Ecto neural progenitor cell (in vitro differentiated cells): ENCODE results near the gene IL36RN.

ENCODE experiments used
- DNase-seq: peaks from one replicate; pipeline ENCODE4 v3.0.0-alpha.2; 2018; ENCODE audit warnings: low spot score

Gene IL36RN

DNA sequence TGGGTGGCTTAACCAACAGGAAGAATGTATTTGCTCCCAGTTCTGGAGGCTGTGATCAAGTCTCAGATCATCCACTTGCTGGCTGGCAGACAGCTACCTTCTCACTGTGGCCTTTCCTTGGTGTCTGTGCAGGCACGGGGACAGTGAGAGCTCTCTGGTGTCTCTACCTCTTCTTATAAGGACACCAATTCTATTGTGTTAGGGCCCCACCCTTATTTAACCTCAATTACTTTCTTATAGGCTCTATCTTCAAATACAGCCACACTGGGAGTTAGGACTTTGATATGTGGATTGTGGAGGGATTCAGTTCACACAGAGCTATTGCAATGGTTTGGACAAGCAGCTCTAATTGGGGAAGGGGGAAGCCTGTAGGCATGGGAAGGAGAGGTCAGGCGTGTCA lies 43.1 kb downstream of the IL36RN start:
- DNase-seq, result no peak

DNA sequence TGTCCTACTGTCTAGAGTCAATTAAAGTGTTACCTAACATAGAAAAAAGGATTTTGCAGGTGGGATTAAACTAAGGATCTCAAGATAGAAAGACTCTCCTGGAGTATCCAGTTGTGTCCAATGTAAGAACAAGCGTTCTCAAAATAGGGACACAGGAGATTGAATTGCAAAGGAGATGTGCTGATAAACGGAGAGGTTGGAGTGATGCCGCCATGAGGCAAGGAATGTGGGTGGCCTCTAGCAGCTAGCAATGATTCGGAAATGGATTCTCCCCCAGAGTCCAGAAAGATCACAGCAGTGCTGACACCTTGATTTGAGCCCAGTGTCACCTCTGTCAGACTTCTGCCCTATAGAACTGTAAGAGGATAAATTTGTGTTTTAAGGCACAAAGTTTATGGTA lies 44.3 kb downstream of the IL36RN start:
- DNase-seq, result no peak

DNA sequence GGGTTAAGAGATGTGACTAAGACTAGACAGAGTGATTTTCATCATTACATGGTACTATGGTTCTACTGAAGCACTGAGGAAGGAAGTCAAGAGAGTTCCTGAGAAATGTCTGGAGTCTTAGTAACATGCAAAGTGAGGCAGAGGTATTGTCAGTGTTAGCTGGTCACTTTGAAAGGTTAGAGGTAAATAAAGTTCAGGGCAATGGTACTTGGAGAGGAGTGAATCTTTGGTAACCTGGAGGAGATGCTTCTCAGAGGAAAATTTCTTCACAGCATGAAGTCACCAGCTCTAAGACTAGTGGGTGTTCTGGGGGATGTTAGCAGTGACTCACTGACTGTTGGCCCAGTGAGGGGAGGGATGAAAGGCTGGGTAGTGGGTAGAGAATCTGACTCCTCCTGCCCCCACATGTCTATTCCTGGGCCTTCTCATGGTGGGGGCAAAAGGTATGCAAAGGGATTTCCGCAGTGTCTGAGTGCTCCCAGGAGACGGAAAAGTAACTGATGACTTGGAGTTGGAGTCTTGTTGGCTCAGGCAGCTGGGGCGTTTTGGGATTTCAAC lies 45.1 kb downstream of the IL36RN start:
- no peak for DNase-seq

DNA sequence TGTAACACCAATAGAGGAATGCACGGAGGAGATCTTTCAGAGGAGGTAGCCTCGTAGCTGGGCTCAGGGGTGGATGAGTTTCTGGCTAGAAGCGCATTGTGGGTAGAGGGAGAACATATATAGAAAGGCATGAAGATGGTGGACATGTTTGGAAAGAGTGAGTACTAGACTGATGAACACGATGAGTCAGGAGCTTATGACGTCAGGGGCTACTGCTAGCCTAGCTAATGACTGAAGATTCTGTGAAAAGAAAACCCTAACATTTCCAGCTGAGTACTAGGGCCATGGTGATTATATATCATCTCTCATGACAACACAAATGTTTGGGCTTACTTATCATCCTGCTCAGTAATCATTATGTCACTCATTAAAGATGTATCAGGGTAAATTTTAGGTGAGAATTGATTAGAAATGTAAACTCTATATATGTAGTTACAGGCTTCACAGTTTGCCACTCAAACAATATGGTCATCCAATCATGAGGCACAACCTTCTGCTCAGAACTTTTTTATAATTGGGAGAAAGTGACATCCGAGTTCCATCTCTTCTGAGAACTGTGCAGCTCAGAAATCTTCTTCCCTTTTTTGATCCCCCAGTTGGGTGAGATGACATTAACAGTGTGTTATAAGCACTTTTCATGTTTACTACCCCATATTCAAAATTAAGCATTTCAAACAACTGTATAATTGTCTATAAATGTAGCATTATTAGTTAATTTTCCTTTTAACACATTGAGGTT lies 46.2 kb downstream of the IL36RN start:
- DNase-seq, result no peak

DNA sequence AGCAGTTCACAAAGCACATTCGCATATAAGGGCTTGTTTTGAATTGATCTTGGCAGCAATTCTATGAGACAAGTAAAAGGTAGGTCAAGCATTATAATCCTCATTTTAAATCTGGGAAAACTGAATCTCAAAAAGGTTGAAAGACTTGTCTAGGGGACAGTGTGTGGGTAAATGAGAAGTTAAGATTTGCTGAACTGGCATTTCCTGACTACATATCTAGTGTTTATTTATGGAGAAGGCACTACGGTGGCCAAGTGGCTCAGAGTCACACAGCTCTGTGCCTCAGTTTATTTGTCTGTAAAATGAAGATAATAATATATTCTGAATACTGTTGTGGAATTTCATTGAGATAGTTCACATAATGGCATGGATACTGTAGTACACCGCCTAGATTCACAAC lies 52.1 kb downstream of the IL36RN start:
- no peak for DNase-seq

DNA sequence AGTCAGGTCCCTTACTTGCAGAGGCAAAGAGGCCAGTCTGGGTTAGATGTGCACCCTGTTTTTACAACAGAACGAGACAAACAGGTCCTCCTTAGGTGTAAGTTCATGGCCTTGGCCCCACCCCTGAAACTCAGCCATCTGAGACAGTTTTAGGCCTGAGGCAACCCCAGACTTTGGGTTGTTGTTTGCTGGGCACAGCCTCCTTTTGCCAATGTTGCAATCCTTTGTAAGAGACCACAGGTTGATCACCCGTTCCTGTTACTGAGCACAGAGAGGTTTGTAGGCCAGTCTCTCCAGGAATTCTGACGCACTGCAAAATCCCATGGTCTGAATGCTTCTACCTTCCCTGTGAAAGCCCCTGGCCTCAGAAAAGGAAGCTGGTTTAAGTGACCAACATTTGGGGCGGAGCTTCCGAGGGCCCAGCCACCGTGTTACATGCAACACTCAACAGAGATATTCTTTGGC lies 52.9 kb downstream of the IL36RN start:
- no peak for DNase-seq

DNA sequence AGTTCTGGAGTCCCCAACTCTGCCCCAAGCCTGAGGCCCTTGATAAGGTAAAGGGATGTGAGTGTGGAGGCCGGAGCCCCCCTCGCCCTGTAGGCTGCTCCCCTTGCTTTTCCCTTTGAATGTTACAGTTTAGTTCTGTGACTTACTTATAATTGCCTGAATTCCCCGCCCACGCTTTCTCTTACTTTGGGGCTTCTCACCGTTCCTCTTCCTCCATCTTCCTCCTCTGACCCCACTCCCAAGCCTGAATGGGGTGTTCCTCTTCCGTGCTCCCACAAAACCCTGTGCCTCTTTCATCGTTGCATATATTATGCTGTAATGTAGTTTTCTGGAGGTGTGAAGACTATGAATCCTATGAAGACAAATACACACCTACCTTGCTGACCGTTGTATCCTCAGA lies 53.4 kb downstream of the IL36RN start:
- DNase-seq, result no peak

DNA sequence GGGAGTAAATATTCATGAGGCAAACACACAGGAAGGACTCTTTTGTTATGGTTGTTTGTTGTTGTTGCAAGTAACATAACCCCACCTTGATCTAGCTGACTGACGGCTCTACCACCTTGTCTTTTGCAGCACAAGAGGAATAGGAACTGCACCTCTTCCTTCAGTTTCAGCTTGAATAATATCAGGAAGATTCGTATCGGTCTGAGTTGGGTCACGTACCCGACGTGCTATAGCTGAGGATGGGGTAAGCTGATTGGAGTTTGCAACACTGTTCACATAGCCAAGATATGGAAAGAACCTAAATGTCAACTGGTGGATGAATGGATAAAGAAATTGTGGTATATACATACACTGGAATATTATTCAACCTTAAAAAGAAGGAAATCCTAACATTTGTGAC lies 53.9 kb downstream of the IL36RN start:
- DNase-seq, result no peak

DNA sequence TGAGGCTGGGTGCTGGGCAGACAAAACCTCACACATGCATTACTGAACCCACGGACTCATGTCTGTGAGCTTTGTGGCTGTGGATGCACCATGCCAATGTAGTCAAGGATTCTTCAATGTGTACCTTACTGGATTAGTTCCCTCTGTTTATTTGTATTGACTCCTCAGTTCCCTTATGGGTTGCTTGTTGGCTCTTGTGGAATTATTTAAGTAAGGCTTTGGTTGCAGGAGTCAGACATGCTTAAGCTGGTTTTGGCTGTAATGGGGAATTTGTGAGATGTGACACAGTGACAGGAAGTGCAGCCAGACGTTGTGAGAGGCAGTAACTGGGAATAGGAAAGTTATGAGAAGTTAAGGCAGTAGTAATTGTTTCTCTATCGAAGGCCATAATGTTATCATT lies 54.8 kb downstream of the IL36RN start:
- DNase-seq, result no peak
